NT2/D1 (cell line): ENCODE measurements around the gene SLC66A3.

Source experiments
- SUZ12 ChIP-seq: IDR thresholded peaks from 2 replicates; pipeline ENCODE4 v1.6.1; 2011; ENCODE audit not compliant: insufficient read length, insufficient read depth; ENCODE audit errors: extremely low read depth
- YY1 ChIP-seq: IDR thresholded peaks from 2 replicates; pipeline ENCODE4 v1.6.1; 2011; ENCODE audit not compliant: insufficient read length, insufficient read depth
- ZNF274 ChIP-seq: IDR thresholded peaks from 2 replicates; pipeline ENCODE4 v1.6.1; 2011; ENCODE audit warnings: mild to moderate bottlenecking, low read depth, low read length

DNA sequence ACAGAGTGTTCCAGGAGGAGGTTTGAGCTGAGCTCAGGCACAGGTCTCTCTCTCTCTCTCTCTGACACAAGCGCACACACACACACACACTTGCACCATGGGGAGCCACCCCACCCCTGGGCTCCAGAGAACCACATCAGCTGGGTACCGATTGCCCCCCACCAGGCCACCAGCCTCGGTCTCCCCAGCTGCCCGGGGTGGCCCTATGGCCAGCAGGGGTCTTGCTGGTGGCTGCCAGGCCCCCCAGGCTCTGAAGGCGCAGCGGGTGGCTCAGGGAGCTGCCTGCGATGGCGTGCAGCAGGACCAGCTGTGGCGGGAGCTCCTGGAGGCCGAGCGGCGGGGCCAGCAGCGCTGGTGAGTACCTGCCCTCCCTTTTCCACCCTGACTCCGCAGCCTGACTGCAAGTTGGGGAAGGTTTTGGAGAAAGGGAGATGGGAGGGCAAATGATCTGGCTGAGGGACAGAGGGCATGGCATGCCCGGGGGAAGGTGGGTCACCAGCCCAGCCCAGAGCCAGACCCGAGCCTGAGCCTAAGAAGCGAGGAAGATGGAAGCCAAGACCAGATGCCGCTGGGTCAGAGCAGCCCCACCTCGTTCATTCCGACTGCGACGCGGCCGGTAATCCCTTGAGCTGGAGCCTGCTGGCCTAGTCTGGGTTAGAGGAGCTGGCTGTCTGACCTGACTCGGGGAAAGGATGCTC lies 21.9 kb upstream of the SLC66A3 start:
- TF ChIP-seq YY1 = no peak
- no peak for TF ChIP-seq ZNF274
- no peak for TF ChIP-seq SUZ12
